ENCODE results near the gene GALNS. TPM values are rescaled to one million over a fixed set of nuclear protein-coding genes. Genes with fewer than 3 reads are reported as not detected.
A peak's percentile ranks its signal among the peaks of the same experiment; 100 is the strongest.

The GALNS gene
- total and polyA plus RNA-seq, 2 of the 13 experiments (the other 11 are each of a cell fraction or from before 2014, with no cell fraction given): 9.2 to 9.8 TPM

DNA sequence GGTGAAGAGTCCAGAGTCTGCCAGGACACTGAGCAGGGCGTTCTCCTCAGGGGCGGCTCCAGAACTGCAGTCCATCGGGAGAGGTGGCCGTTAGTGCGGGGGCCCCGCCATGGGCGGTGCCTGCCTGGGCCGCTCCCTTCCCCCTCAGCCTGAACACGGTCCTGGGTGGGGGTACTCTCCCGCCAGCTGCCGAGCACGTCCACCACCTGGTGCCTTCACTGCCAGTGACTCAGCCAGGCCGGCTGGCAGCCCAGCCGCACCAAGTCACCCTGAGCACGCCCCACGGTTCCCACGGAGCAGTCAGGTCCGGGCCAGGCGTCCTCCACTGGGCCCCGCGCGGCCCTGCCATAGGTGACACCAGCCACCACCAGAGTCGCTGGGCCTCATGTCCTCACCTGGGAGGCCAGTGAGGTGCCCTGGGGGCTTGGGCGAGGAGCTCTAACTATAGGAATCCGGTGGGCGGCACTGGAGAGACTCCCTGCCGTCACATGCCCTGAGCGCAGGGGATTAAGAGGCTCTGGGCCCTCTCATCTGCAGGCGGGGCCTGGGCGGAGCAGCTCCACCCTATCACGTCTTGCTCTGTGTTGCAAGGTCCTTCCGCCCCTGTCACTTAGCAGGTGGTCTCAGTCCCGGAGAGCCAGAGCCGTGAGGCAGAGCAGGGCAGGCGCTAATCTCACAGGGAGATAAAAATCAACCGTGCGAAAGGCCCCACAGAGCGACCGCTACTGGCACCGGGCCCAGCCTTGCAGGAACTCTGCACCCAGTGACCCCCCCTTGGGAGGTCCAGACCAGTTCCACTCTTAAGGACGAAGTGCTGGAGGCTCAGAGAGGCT is 86.1 kb downstream of the GALNS start (continued):
- TF ChIP-seq ZBTB34 (CRISPR knock-in tag; IDR thresholded peaks at IDR 0.05): no peak
- TF ChIP-seq, protein P1, sequence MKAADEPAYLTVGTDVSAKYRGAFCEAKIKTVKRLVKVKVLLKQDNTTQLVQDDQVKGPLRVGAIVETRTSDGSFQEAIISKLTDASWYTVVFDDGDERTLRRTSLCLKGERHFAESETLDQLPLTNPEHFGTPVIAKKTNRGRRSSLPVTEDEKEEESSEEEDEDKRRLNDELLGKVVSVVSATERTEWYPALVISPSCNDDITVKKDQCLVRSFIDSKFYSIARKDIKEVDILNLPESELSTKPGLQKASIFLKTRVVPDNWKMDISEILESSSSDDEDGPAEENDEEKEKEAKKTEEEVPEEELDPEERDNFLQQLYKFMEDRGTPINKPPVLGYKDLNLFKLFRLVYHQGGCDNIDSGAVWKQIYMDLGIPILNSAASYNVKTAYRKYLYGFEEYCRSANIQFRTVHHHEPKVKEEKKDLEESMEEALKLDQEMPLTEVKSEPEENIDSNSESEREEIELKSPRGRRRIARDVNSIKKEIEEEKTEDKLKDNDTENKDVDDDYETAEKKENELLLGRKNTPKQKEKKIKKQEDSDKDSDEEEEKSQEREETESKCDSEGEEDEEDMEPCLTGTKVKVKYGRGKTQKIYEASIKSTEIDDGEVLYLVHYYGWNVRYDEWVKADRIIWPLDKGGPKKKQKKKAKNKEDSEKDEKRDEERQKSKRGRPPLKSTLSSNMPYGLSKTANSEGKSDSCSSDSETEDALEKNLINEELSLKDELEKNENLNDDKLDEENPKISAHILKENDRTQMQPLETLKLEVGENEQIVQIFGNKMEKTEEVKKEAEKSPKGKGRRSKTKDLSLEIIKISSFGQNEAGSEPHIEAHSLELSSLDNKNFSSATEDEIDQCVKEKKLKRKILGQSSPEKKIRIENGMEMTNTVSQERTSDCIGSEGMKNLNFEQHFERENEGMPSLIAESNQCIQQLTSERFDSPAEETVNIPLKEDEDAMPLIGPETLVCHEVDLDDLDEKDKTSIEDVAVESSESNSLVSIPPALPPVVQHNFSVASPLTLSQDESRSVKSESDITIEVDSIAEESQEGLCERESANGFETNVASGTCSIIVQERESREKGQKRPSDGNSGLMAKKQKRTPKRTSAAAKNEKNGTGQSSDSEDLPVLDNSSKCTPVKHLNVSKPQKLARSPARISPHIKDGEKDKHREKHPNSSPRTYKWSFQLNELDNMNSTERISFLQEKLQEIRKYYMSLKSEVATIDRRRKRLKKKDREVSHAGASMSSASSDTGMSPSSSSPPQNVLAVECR (CRISPR knock-in tag; IDR thresholded peaks at IDR 0.05; ENCODE audit: borderline replicate concordance): peak; percentile 83
- TF ChIP-seq ASH2L (IDR thresholded peaks at IDR 0.05; ENCODE audit: insufficient read length, low read depth, low read length): peak; percentile 31
- 0 out of 2 replicates have a peak, but pooled peaks have one; percentile 18 for TF ChIP-seq NFE2L1 (CRISPR knock-in tag; IDR thresholded peaks at IDR 0.05; ENCODE audit: borderline replicate concordance)
- no peak for TF ChIP-seq SRF (IDR thresholded peaks at IDR 0.05; ENCODE audit: low read depth, low read length)
- peak; percentile 87 for TF ChIP-seq TGIF2 (CRISPR knock-in tag; IDR thresholded peaks at IDR 0.05)
- TF ChIP-seq CEBPB (IDR thresholded peaks at IDR 0.05; ENCODE audit: borderline replicate concordance, low read depth, low read length): peak; percentile 33; the same call in 1 of the 2 replicates
- TF ChIP-seq ZNF121 (CRISPR knock-in tag; IDR thresholded peaks at IDR 0.05): no peak; the same call in 1 of the 2 replicates
- TF ChIP-seq ZNF788 (CRISPR knock-in tag; IDR thresholded peaks at IDR 0.05; ENCODE audit: borderline replicate concordance): peak; percentile 44; the same call in 1 of the 2 replicates
- peak; percentile 61; the same call in 1 of the 2 replicates for TF ChIP-seq RXRA (CRISPR knock-in tag; IDR thresholded peaks at IDR 0.05)
- peak; percentile 79; the same call in 1 of the 2 replicates for TF ChIP-seq ZNF891 (CRISPR knock-in tag; IDR thresholded peaks at IDR 0.05)
- TF ChIP-seq ZNF225 (CRISPR knock-in tag; IDR thresholded peaks at IDR 0.05): no peak
- TF ChIP-seq, protein P2, sequence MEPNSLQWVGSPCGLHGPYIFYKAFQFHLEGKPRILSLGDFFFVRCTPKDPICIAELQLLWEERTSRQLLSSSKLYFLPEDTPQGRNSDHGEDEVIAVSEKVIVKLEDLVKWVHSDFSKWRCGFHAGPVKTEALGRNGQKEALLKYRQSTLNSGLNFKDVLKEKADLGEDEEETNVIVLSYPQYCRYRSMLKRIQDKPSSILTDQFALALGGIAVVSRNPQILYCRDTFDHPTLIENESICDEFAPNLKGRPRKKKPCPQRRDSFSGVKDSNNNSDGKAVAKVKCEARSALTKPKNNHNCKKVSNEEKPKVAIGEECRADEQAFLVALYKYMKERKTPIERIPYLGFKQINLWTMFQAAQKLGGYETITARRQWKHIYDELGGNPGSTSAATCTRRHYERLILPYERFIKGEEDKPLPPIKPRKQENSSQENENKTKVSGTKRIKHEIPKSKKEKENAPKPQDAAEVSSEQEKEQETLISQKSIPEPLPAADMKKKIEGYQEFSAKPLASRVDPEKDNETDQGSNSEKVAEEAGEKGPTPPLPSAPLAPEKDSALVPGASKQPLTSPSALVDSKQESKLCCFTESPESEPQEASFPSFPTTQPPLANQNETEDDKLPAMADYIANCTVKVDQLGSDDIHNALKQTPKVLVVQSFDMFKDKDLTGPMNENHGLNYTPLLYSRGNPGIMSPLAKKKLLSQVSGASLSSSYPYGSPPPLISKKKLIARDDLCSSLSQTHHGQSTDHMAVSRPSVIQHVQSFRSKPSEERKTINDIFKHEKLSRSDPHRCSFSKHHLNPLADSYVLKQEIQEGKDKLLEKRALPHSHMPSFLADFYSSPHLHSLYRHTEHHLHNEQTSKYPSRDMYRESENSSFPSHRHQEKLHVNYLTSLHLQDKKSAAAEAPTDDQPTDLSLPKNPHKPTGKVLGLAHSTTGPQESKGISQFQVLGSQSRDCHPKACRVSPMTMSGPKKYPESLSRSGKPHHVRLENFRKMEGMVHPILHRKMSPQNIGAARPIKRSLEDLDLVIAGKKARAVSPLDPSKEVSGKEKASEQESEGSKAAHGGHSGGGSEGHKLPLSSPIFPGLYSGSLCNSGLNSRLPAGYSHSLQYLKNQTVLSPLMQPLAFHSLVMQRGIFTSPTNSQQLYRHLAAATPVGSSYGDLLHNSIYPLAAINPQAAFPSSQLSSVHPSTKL (CRISPR knock-in tag; IDR thresholded peaks at IDR 0.05): 0 out of 2 replicates have a peak, but pooled peaks have one; percentile 36
- 0 out of 2 replicates have a peak, but pooled peaks have one; percentile 14 for TF ChIP-seq ELF3 (CRISPR knock-in tag; IDR thresholded peaks at IDR 0.05)
- no peak for TF ChIP-seq ADNP (CRISPR knock-in tag; IDR thresholded peaks at IDR 0.05)
- TF ChIP-seq AGO1 (IDR thresholded peaks at IDR 0.05; ENCODE audit: low read depth, low read length, poor library complexity, severe bottlenecking): peak; percentile 19
